ENCODE data around the gene CAPN9. TPM values are rescaled to one million over a fixed set of nuclear protein-coding genes. Genes with fewer than 3 reads are reported as not detected.

Gene CAPN9
- total RNA-seq, 1 donor from 2014 or later, result not detected

GRCh38 chr1:230758709-230759368 lies 11.7 kb downstream of the CAPN9 start:
- FAIRE-seq (no peak), DNase-seq (ENCODE audit: low read depth) (no peak)
- no peak overlapping the region for H3K4me3 ChIP-seq (ENCODE audit: low read depth, low read length)
- H3K27me3 ChIP-seq (ENCODE audit: control insufficient read depth, insufficient read depth, low read length), result peaks cover 3% of the 10 kb centered on the region
- H3K36me3 ChIP-seq (ENCODE audit: control insufficient read depth, insufficient read depth, low read length), result no peaks in the 10 kb centered on the region
- no peak for TF ChIP-seq CTCF (IDR thresholded peaks at IDR 0.05; ENCODE audit: insufficient read depth, low read length, severe bottlenecking)

- Histone ChIP-seq H3K27me3 (ENCODE audit: control insufficient read depth, insufficient read depth, low read length) (peaks cover 3% of the 10 kb centered on the region), H3K36me3 (ENCODE audit: control insufficient read depth, insufficient read depth, low read length) (no peaks in the 10 kb centered on the region), H3K4me3 (ENCODE audit: low read depth, low read length) (no peak overlapping the region)
- FAIRE-seq, result no peak
- no peak for DNase-seq (ENCODE audit: low read depth)
- TF ChIP-seq CTCF (IDR thresholded peaks at IDR 0.05; ENCODE audit: insufficient read depth, low read length, severe bottlenecking), result no peak
These were observed 12.3 kb downstream of the CAPN9 start for GRCh38 chr1:230759369-230760065.

GRCh38 chr1:230760360-230760827 lies 13.2 kb downstream of the CAPN9 start:
- DNase-seq (ENCODE audit: low read depth) (no peak), FAIRE-seq (no peak)
- H3K4me3 ChIP-seq (ENCODE audit: low read depth, low read length), result no peak overlapping the region
- H3K27me3 ChIP-seq (ENCODE audit: control insufficient read depth, insufficient read depth, low read length), result peaks cover 3% of the 10 kb centered on the region
- H3K36me3 ChIP-seq (ENCODE audit: control insufficient read depth, insufficient read depth, low read length), result no peaks in the 10 kb centered on the region
- TF ChIP-seq CTCF (IDR thresholded peaks at IDR 0.05; ENCODE audit: insufficient read depth, low read length, severe bottlenecking), result no peak

GRCh38 chr1:230761443-230762167 lies 14.4 kb downstream of the CAPN9 start:
- no peak for TF ChIP-seq CTCF (IDR thresholded peaks at IDR 0.05; ENCODE audit: insufficient read depth, low read length, severe bottlenecking)
- Histone ChIP-seq H3K36me3 (ENCODE audit: control insufficient read depth, insufficient read depth, low read length) (no peaks in the 10 kb centered on the region), H3K27me3 (ENCODE audit: control insufficient read depth, insufficient read depth, low read length) (peaks cover 3% of the 10 kb centered on the region), H3K4me3 (ENCODE audit: low read depth, low read length) (no peak overlapping the region)
- DNase-seq (ENCODE audit: low read depth), result no peak
- FAIRE-seq, result peak; percentile 89

GRCh38 chr1:230763927-230764591 lies 16.9 kb downstream of the CAPN9 start:
- no peak for FAIRE-seq
- Histone ChIP-seq H3K4me3 (ENCODE audit: low read depth, low read length) (no peak overlapping the region), H3K36me3 (ENCODE audit: control insufficient read depth, insufficient read depth, low read length) (no peaks in the 10 kb centered on the region), H3K27me3 (ENCODE audit: control insufficient read depth, insufficient read depth, low read length) (peaks cover 3% of the 10 kb centered on the region)
- TF ChIP-seq CTCF (IDR thresholded peaks at IDR 0.05; ENCODE audit: insufficient read depth, low read length, severe bottlenecking), result no peak
- DNase-seq (ENCODE audit: low read depth), result no peak

All from bronchial epithelial cell (primary cell).